ENCODE measurements around the gene GPALPP1.

DNA sequence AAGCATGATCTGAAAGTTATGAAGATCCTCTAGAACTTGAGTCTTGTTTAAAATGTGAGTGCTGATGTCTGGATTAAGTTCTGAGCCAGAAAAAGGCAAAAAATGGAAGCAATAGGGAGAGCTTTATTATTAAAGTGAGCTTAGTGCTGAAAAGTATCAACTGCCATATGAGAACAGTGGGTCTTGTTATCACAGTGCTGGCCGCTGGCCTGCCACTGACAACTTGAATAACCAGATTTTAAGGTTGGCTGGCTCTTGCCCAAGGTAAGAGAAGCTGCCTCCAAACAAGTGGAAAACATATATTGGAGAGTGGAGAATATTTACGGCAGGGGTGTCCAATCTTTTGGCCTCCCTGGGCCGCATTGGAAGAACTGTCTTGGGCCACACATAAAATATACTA lies 33.9 kb upstream of the GPALPP1 start:
- TF ChIP-seq, protein P1, sequence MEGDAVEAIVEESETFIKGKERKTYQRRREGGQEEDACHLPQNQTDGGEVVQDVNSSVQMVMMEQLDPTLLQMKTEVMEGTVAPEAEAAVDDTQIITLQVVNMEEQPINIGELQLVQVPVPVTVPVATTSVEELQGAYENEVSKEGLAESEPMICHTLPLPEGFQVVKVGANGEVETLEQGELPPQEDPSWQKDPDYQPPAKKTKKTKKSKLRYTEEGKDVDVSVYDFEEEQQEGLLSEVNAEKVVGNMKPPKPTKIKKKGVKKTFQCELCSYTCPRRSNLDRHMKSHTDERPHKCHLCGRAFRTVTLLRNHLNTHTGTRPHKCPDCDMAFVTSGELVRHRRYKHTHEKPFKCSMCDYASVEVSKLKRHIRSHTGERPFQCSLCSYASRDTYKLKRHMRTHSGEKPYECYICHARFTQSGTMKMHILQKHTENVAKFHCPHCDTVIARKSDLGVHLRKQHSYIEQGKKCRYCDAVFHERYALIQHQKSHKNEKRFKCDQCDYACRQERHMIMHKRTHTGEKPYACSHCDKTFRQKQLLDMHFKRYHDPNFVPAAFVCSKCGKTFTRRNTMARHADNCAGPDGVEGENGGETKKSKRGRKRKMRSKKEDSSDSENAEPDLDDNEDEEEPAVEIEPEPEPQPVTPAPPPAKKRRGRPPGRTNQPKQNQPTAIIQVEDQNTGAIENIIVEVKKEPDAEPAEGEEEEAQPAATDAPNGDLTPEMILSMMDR (IDR thresholded peaks at IDR 0.05; ENCODE audit: low read depth, low read length, poor library complexity, severe bottlenecking): no peak
- no peak for TF ChIP-seq EZH2phosphoT487 (IDR thresholded peaks at IDR 0.05; ENCODE audit: borderline replicate concordance, low read length)

Measured in DOHH2 (cell line).